ENCODE measurements around the gene EEF1AKMT2.

DNA sequence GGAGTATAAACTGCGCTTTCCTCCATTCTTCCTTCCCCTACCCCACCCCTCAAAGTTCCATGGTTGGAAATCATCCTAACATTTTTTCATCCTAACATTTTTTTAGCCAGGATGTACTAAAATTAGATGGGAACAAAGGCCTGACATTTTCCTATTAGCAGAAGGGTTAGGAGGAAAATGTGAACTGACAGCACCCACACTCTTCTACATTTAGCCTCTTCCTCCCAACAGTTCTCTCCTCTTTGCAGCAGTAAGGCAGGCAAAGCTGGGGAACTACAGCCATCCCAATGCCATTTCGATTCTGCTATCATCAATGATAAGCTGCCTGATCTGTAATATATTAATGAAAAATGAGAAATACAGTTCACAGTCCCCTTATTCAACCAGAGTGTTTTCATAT is 36.1 kb downstream of the EEF1AKMT2 start:
- TF ChIP-seq, protein P1, sequence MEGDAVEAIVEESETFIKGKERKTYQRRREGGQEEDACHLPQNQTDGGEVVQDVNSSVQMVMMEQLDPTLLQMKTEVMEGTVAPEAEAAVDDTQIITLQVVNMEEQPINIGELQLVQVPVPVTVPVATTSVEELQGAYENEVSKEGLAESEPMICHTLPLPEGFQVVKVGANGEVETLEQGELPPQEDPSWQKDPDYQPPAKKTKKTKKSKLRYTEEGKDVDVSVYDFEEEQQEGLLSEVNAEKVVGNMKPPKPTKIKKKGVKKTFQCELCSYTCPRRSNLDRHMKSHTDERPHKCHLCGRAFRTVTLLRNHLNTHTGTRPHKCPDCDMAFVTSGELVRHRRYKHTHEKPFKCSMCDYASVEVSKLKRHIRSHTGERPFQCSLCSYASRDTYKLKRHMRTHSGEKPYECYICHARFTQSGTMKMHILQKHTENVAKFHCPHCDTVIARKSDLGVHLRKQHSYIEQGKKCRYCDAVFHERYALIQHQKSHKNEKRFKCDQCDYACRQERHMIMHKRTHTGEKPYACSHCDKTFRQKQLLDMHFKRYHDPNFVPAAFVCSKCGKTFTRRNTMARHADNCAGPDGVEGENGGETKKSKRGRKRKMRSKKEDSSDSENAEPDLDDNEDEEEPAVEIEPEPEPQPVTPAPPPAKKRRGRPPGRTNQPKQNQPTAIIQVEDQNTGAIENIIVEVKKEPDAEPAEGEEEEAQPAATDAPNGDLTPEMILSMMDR (conservative IDR thresholded peaks at IDR 0.05): no peak
- TF ChIP-seq EZH2 (IDR thresholded peaks at IDR 0.05; ENCODE audit: low read depth): no peak

Measured in PC-9 (cell line).